Lung (tissue), 12 donors: ENCODE data around the gene PHF1. TPM values are rescaled to one million over a fixed set of nuclear protein-coding genes. Genes with fewer than 3 reads are reported as not detected.

Source experiments
- ATAC-seq: fragments of 200-7000 bp; cut with Tn5 transposase; one replicate; pipeline ENCODE4 v1.9.1; 2020; ENCODE audit warnings: moderate number of reproducible peaks; ENCODE audit not compliant: insufficient read depth, low FRiP score
- DNase-seq, 3 donors: peaks; one replicate each; pipeline ENCODE4 v3.0.0-alpha.2; 2013 to 2017
- H3K27ac ChIP-seq, 2 donors: one replicate each; pipeline ENCODE4 v1.5.1; 2013; ENCODE audit warnings: mild to moderate bottlenecking in 2 of 2, moderate library complexity in 2 of 2, control low read depth in 1 of 2, inconsistent platforms in 1 of 2, low read depth in 1 of 2, low read length in 1 of 2
- H3K27me3 ChIP-seq, 3 donors: one replicate each; pipeline ENCODE4 v1.5.1; 2013; ENCODE audit warnings: low read length in 2 of 3; ENCODE audit not compliant: control insufficient read depth in 3 of 3, insufficient read depth in 3 of 3
- H3K36me3 ChIP-seq, 4 donors: one replicate each; pipeline ENCODE4 v1.5.1; 2013; ENCODE audit warnings: low read length in 4 of 4, mild to moderate bottlenecking in 1 of 4, moderate library complexity in 1 of 4; ENCODE audit not compliant: control insufficient read depth in 4 of 4, insufficient read depth in 4 of 4
- H3K4me1 ChIP-seq, 5 donors: one replicate each; pipeline ENCODE4 v1.5.1; 2013; ENCODE audit warnings: low read length in 5 of 5, mild to moderate bottlenecking in 2 of 5, moderate library complexity in 1 of 5; ENCODE audit not compliant: control insufficient read depth in 5 of 5, insufficient read depth in 5 of 5
- H3K4me3 ChIP-seq: one replicate; pipeline ENCODE4 v1.5.1; 2013; ENCODE audit warnings: mild to moderate bottlenecking, control low read depth, moderate library complexity
- H3K9ac ChIP-seq, 2 donors: one replicate each; pipeline ENCODE4 v1.5.1; 2013; ENCODE audit warnings: low read length in 2 of 2, control low read depth in 1 of 2; ENCODE audit not compliant: insufficient read depth in 1 of 2
- H3K9me3 ChIP-seq, 4 donors: one replicate each; pipeline ENCODE4 v1.5.1; 2013; ENCODE audit warnings: low read length in 3 of 4, mild to moderate bottlenecking in 1 of 4, moderate library complexity in 1 of 4; ENCODE audit not compliant: control insufficient read depth in 4 of 4, insufficient read depth in 3 of 4
- CTCF ChIP-seq: IDR thresholded peaks from 2 replicates; pipeline ENCODE4 v1.5.1; 2012; ENCODE audit warnings: mild to moderate bottlenecking; ENCODE audit errors: control extremely low read depth, extremely low read depth
- WGBS, 2 donors: extraction: QIAGEN DNeasy Blood & Tissue Kit; methylation state at CpG; one replicate each; pipeline ENCODE4 v1.1.7; 2013; 5-methylcytosine and 5-hydroxymethylcytosine counted together
- polyA plus RNA-seq, 2 donors: library from polyadenylated mRNA; stranded (reverse); fragments of 200-250 nt; gene quantifications; one replicate each; pipeline ENCODE4 v1.2.1, GENCODE V29; 2013
- total RNA-seq, 2 donors: library from RNA; depleted of rRNA in 1 of 2; stranded (reverse); fragments of >200 nt in 1 of 2; gene quantifications; one replicate each; pipeline ENCODE4 v1.2.1, GENCODE V29; 2014 to 2021
- donor health status: control.
- donor health status: control.
- donor health status: Bipolar disorder and iron deficiency.
- donor health status: healthy.
- donor health status: DM: yes; HTN: yes; CAD: no.

PHF1 gene
- total and polyA plus RNA-seq, 4 donors = 30.9 to 121 (median 45.1) TPM

GRCh38 chr6:33453393-33454008 is 42.7 kb downstream of the PHF1 start:
- Histone ChIP-seq H3K9me3 (peaks cover 0 to 2% (median under 1%) of the 10 kb centered on the region in 4 donors), H3K27me3 (no peaks in the 10 kb centered on the region), H3K27ac (peak overlapping the region in 1 of 2 donors; percentile 71), H3K4me1 (peaks cover 5 to 10% (median 6%) of the 10 kb centered on the region in 5 donors), H3K4me3 (peak overlapping the region; percentile 75), H3K9ac (peak overlapping the region; percentile 49 to 89), H3K36me3 (peaks cover 0 to 26% (median 12%) of the 10 kb centered on the region in 4 donors)
- ATAC-seq (no peak), DNase-seq (peak in 1 of 3 donors; percentile 19)
- whole genome bisulfite sequencing, 2 donors = 0 to 1% methylated on average over 12 of the region's 12 CpGs
- no peak for TF ChIP-seq CTCF

GRCh38 chr6:33454009-33454946 is 43.5 kb downstream of the PHF1 start, which contains the start of gene ZBTB9:
Gene ZBTB9, plus strand, starts transcription at chr6:33454576. Its CDS starts 525 bp downstream, at chr6:33455101.
- peaks cover 0 to 2% (median under 1%) of the 10 kb centered on the region in 4 donors for H3K9me3 ChIP-seq
- H3K27me3 ChIP-seq = no peaks in the 10 kb centered on the region
- H3K4me3 ChIP-seq = peak within 1 kb of the TSS; percentile 75
- ATAC-seq (peak; percentile 100), DNase-seq (peak; percentile 96 to 98 (median 97))
- 0 to 1% methylated on average over 60 to 65 of the region's 65 CpGs for WGBS, 2 donors
- H3K27ac ChIP-seq = peak within 1 kb of the TSS; percentile 71 to 90
- peak within 1 kb of the TSS; percentile 49 to 89 for H3K9ac ChIP-seq
- peaks cover 5 to 10% (median 6%) of the 10 kb centered on the region in 5 donors for H3K4me1 ChIP-seq
- TF ChIP-seq CTCF = no peak
- H3K36me3 ChIP-seq = peaks cover 0 to 20% (median 10%) of the 10 kb centered on the region in 4 donors

- DNase-seq = no peak
- no peak for ATAC-seq
These were observed 44.2 kb downstream of the PHF1 start for GRCh38 chr6:33455051-33455450.

More at GRCh38 chr6:33455051-33455450, 44.2 kb downstream of the PHF1 start:
- H3K4me3 ChIP-seq = peak overlapping the region; percentile 75
- H3K4me1 ChIP-seq = peaks cover 5 to 10% (median 6%) of the 10 kb centered on the region in 5 donors
- peaks cover 0 to 18% (median 10%) of the 10 kb centered on the region in 4 donors for H3K36me3 ChIP-seq
- 50 to 55% methylated on average over 16 of the region's 16 CpGs for WGBS, 2 donors
- peak overlapping the region in 1 of 2 donors; percentile 76 for H3K9ac ChIP-seq
- no peak overlapping the region for H3K27ac ChIP-seq
- H3K27me3 ChIP-seq = no peaks in the 10 kb centered on the region
- peaks cover 0 to 2% (median under 1%) of the 10 kb centered on the region in 4 donors for H3K9me3 ChIP-seq
- TF ChIP-seq CTCF = no peak
